Liver (tissue), 9 donors: Measurements from ENCODE around the gene FAM227B. TPM values are rescaled to one million over a fixed set of nuclear protein-coding genes. Genes with fewer than 3 reads are reported as not detected.

Source experiments
- DNase-seq: peaks from one replicate; pipeline ENCODE4 v3.0.0-alpha.2; 2017; ENCODE audit warnings: low spot score
- H3K27ac ChIP-seq, 2 donors: one replicate each; pipeline ENCODE4 v1.7.0; 2013; ENCODE audit warnings: inconsistent platforms in 2 of 2, low read length in 2 of 2, control low read depth in 1 of 2, low read depth in 1 of 2, mild to moderate bottlenecking in 1 of 2
- H3K27me3 ChIP-seq, 4 donors: one replicate each; pipeline versions ENCODE4 v1.6.1 to v1.7.0; 2013; ENCODE audit warnings: low read length in 3 of 4, inconsistent platforms in 1 of 4, mild to moderate bottlenecking in 1 of 4, moderate library complexity in 1 of 4; ENCODE audit not compliant: control insufficient read depth in 4 of 4, insufficient read depth in 4 of 4
- H3K36me3 ChIP-seq, 4 donors: one replicate each; pipeline versions ENCODE4 v1.6.1 to v1.7.0; 2013; ENCODE audit warnings: low read length in 3 of 4, mild to moderate bottlenecking in 3 of 4, low read depth in 1 of 4, moderate library complexity in 1 of 4; ENCODE audit not compliant: control insufficient read depth in 4 of 4, insufficient read depth in 3 of 4
- H3K4me1 ChIP-seq, 4 donors: one replicate each; pipeline versions ENCODE4 v1.6.1 to v1.7.0; 2013; ENCODE audit warnings: low read length in 3 of 4, mild to moderate bottlenecking in 3 of 4, moderate library complexity in 1 of 4; ENCODE audit not compliant: control insufficient read depth in 4 of 4, insufficient read depth in 4 of 4
- H3K4me3 ChIP-seq, 3 donors: one replicate each; pipeline versions ENCODE4 v1.6.1 to v1.7.0; 2013; ENCODE audit warnings: low read length in 3 of 3, control low read depth in 1 of 3, low read depth in 1 of 3, mild to moderate bottlenecking in 1 of 3
- H3K9ac ChIP-seq, 2 donors: one replicate each; pipeline ENCODE4 v1.7.0; 2013; ENCODE audit warnings: low read length in 2 of 2, mild to moderate bottlenecking in 2 of 2, moderate library complexity in 2 of 2, control low read depth in 1 of 2, low read depth in 1 of 2
- H3K9me3 ChIP-seq, 4 donors: one replicate each; pipeline versions ENCODE4 v1.6.1 to v1.7.0; 2013; ENCODE audit warnings: low read length in 3 of 4; ENCODE audit not compliant: control insufficient read depth in 4 of 4
- ATF3 ChIP-seq: IDR thresholded peaks from 2 replicates; pipeline ENCODE4 v1.6.1; 2016; ENCODE audit warnings: antibody characterized with exemption
- CTCF ChIP-seq: fragments of 150-350 bp; IDR thresholded peaks from 2 replicates; pipeline ENCODE4 v1.5.1; 2017; ENCODE audit warnings: improper control_type of control experiment, low read depth, low read length; ENCODE audit not compliant: missing input control
- EGR1 ChIP-seq, 2 donors: IDR thresholded peaks; 2 replicates each; pipeline ENCODE4 v1.6.1; 2016 to 2018; ENCODE audit warnings: antibody characterized with exemption in 2 of 2, low read depth in 2 of 2
- FOXA1 ChIP-seq: IDR thresholded peaks from 2 replicates; pipeline ENCODE4 v1.6.1; 2016; ENCODE audit warnings: antibody characterized with exemption
- FOXA2 ChIP-seq: IDR thresholded peaks from 2 replicates; pipeline ENCODE4 v1.6.1; 2016; ENCODE audit warnings: antibody characterized with exemption
- GABPA ChIP-seq, 2 donors: IDR thresholded peaks in 1 of 2; conservative IDR thresholded peaks in 1 of 2; 2 replicates each; pipeline ENCODE4 v1.6.1; 2016; ENCODE audit warnings: antibody characterized with exemption in 2 of 2, mild to moderate bottlenecking in 1 of 2, moderate library complexity in 1 of 2
- HNF4A ChIP-seq, 2 donors: conservative IDR thresholded peaks; 2 replicates each; pipeline ENCODE4 v1.6.1; 2016; ENCODE audit warnings: antibody characterized with exemption in 2 of 2, mild to moderate bottlenecking in 2 of 2
- HNF4G ChIP-seq: IDR thresholded peaks from 2 replicates; pipeline ENCODE4 v1.6.1; 2016; ENCODE audit warnings: antibody characterized with exemption
- JUND ChIP-seq, 2 donors: IDR thresholded peaks; 2 replicates each; pipeline ENCODE4 v1.6.1; 2016; ENCODE audit warnings: antibody characterized with exemption in 2 of 2
- MAX ChIP-seq: IDR thresholded peaks from 2 replicates; pipeline ENCODE4 v1.6.1; 2016; ENCODE audit warnings: antibody characterized with exemption
- NR2F2 ChIP-seq: IDR thresholded peaks from 2 replicates; pipeline ENCODE4 v1.6.1; 2016; ENCODE audit warnings: antibody characterized with exemption
- RAD21 ChIP-seq, 2 donors: IDR thresholded peaks; 2 replicates each; pipeline ENCODE4 v1.6.1; 2016; ENCODE audit warnings: antibody characterized with exemption in 2 of 2, mild to moderate bottlenecking in 2 of 2
- REST ChIP-seq: IDR thresholded peaks from 2 replicates; pipeline ENCODE4 v1.6.1; 2016; ENCODE audit warnings: antibody characterized with exemption, mild to moderate bottlenecking
- RXRA ChIP-seq, 2 donors: IDR thresholded peaks; 2 replicates each; pipeline ENCODE4 v1.6.1; 2017 to 2018; ENCODE audit warnings: antibody characterized with exemption in 2 of 2, mild to moderate bottlenecking in 1 of 2
- SP1 ChIP-seq: IDR thresholded peaks from 2 replicates; pipeline ENCODE4 v1.6.1; 2018; ENCODE audit warnings: antibody characterized with exemption, mild to moderate bottlenecking
- TAF1 ChIP-seq: conservative IDR thresholded peaks from 2 replicates; pipeline ENCODE4 v1.6.1; 2016; ENCODE audit warnings: antibody characterized with exemption, mild to moderate bottlenecking
- YY1 ChIP-seq: IDR thresholded peaks from 2 replicates; pipeline ENCODE4 v1.6.1; 2016; ENCODE audit warnings: antibody characterized with exemption, mild to moderate bottlenecking
- ZBTB33 ChIP-seq: IDR thresholded peaks from 2 replicates; pipeline ENCODE4 v1.6.1; 2016; ENCODE audit warnings: antibody characterized with exemption
- WGBS: extraction: QIAGEN DNeasy Blood & Tissue Kit; methylation state at CpG from one replicate; pipeline ENCODE4 v1.1.7; 2013; 5-methylcytosine and 5-hydroxymethylcytosine counted together
- polyA plus RNA-seq, 2 donors: library from polyadenylated mRNA; stranded (reverse) in 1 of 2; unstranded in 1 of 2; fragments of 200-250 nt in 1 of 2; fragments of >200 nt in 1 of 2; fragmentation: Nextera tagmentation in 1 of 2; extraction: Ambion mirVana in 1 of 2; gene quantifications; one replicate each; pipeline versions ENCODE4 v1.2.1 to v1.2.3, GENCODE V29; 2013 to 2015
- total RNA-seq, 2 donors: library from RNA; depleted of rRNA; stranded (reverse); fragments of >200 nt; gene quantifications; one replicate each; pipeline ENCODE4 v1.2.3, GENCODE V29; 2014
- donor health status: healthy.
- donor health status: healthy.
- donor health status: healthy.
- donor health status: healthy.
- donor health status: healthy.

The FAM227B gene
- total and polyA plus RNA-seq, 4 donors: 1.3 to 5.1 (median 3.8) TPM

- TF ChIP-seq NR2F2 (no peak), HNF4G (no peak), ATF3 (no peak), RXRA (IDR thresholded peaks at IDR 0.05) (no peak), RAD21 (IDR thresholded peaks at IDR 0.05) (no peak), HNF4A (conservative IDR thresholded peaks at IDR 0.05) (no peak), YY1 (no peak), ZBTB33 (no peak), JUND (IDR thresholded peaks at IDR 0.05) (no peak), MAX (no peak), FOXA2 (no peak), EGR1 (IDR thresholded peaks at IDR 0.05; ENCODE audit: low read depth in 2 of 2) (no peak), FOXA1 (no peak), GABPA (IDR thresholded peaks at IDR 0.05 in 1 of 2, conservative IDR thresholded peaks at IDR 0.05 in 1 of 2) (no peak), TAF1 (no peak), CTCF (no peak), SP1 (no peak), REST (no peak)
- Histone ChIP-seq H3K27me3 (no peaks in the 10 kb centered on the region), H3K4me1 (peaks cover 0 to 10% (median 5%) of the 10 kb centered on the region in 4 donors), H3K27ac (no peak overlapping the region), H3K9ac (no peak overlapping the region), H3K36me3 (no peaks in the 10 kb centered on the region), H3K4me3 (no peak overlapping the region), H3K9me3 (no peaks in the 10 kb centered on the region)
- no peak for DNase-seq
- WGBS: 98% methylated on average over 1 of the region's 1 CpG
Observed at GRCh38 chr15:49644364-49644794, 23.8 kb upstream of the FAM227B start.
